ENCODE measurements around the gene CABLES1. TPM values are rescaled to one million over a fixed set of nuclear protein-coding genes. Genes with fewer than 3 reads are reported as not detected.

CABLES1 gene
- total and polyA plus RNA-seq, 2 of the 4 experiments (the other 2 are of a cell fraction): 4.7 to 5.7 TPM

DNA sequence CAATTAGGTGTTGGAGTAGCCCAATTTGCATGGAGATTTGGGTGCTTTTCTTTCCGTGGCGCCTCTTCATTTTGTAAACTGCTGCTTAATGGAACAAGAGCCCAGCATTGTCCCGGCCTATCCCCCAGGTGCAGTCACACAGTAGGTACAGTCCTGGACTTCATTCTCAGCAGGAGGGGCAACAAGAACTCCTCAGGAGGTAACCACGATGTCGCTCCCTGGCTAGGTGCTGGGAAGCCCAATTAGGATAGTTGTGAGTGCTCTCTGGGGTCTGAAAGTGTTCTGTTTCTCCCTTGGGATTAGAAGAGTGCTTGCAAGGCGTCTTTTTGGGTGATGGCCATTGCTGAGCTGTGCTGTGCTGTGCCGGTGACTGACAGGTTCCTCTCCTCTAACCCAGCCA is 53.8 kb downstream of the CABLES1 start:
- H3K4ac ChIP-seq (ENCODE audit: low read depth, low read length): no peak overlapping the region
- H2BK20ac ChIP-seq (ENCODE audit: low read depth, low read length): no peak overlapping the region
- H3K79me1 ChIP-seq (ENCODE audit: low read depth in 1 of 2, low read length in 2 of 2): peaks cover 18 to 73% of the 10 kb centered on the region in 2 experiments; a peak in 3 of 4 replicates
- H2BK120ac ChIP-seq (ENCODE audit: low read depth, low read length): no peak overlapping the region
- no peak overlapping the region for H3K14ac ChIP-seq (replicated peaks; ENCODE audit: low read depth, low read length)
- H2AFZ ChIP-seq (replicated peaks; ENCODE audit: low read length, poor library complexity): no peak overlapping the region
- H2BK15ac ChIP-seq (ENCODE audit: low read depth, low read length): no peak overlapping the region
- BruUV-seq (replicated peaks): no TSS peak
- DNase-seq (no peak), ATAC-seq (ENCODE audit: low read depth) (no peak)
- ChIA-PET POLR2A (ENCODE audit: unreplicated experiment) (no interaction called here), CTCF (no interaction called here)
- H3K36me3 ChIP-seq (ENCODE audit: control insufficient read depth, insufficient read depth, low read length): peaks cover 16% of the 10 kb centered on the region
- peaks cover 17% of the 10 kb centered on the region for H4K20me1 ChIP-seq (ENCODE audit: insufficient read depth, low read length)
- no peak overlapping the region for H3K56ac ChIP-seq (ENCODE audit: extremely low read depth, insufficient read depth, low read length)
- peaks cover 14% of the 10 kb centered on the region for H3K4me1 ChIP-seq (ENCODE audit: control insufficient read depth, insufficient read depth, low read length)
- no peak overlapping the region for H3K27ac ChIP-seq (ENCODE audit: insufficient read depth, low read length)
- H3K18ac ChIP-seq (ENCODE audit: low read depth, low read length): no peak overlapping the region
- intact Hi-C loops (cut with micrococcal nuclease): loop anchor here (10.0 kb wide), 1 partner anchor 76 kb away; no protein-coding TSS in a partner anchor
- no peak for TF ChIP-seq RAD21 (IDR thresholded peaks at IDR 0.05; ENCODE audit: low read length)
- TF ChIP-seq, protein P1, sequence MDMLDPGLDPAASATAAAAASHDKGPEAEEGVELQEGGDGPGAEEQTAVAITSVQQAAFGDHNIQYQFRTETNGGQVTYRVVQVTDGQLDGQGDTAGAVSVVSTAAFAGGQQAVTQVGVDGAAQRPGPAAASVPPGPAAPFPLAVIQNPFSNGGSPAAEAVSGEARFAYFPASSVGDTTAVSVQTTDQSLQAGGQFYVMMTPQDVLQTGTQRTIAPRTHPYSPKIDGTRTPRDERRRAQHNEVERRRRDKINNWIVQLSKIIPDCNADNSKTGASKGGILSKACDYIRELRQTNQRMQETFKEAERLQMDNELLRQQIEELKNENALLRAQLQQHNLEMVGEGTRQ (IDR thresholded peaks at IDR 0.05; ENCODE audit: low read depth, low read length): no peak
- no peak for TF ChIP-seq CEBPB (IDR thresholded peaks at IDR 0.05; ENCODE audit: low read depth, low read length)
- no peak for TF ChIP-seq BHLHE40 (IDR thresholded peaks at IDR 0.05; ENCODE audit: low read depth, low read length)
- no peak for TF ChIP-seq MXI1 (IDR thresholded peaks at IDR 0.05; ENCODE audit: borderline replicate concordance, low read depth, low read length)
- TF ChIP-seq NFE2L2 (IDR thresholded peaks at IDR 0.05; ENCODE audit: low read depth, low read length): no peak
- TF ChIP-seq MAFK (IDR thresholded peaks at IDR 0.05; ENCODE audit: low read depth, low read length): no peak
- no peak for TF ChIP-seq RCOR1 (IDR thresholded peaks at IDR 0.05; ENCODE audit: insufficient replicate concordance, low read length)
- TF ChIP-seq CHD1 (IDR thresholded peaks at IDR 0.05; ENCODE audit: low read depth, low read length): no peak
- TF ChIP-seq FOS (IDR thresholded peaks at IDR 0.05; ENCODE audit: low read depth, low read length): no peak
- TF ChIP-seq, protein P2, sequence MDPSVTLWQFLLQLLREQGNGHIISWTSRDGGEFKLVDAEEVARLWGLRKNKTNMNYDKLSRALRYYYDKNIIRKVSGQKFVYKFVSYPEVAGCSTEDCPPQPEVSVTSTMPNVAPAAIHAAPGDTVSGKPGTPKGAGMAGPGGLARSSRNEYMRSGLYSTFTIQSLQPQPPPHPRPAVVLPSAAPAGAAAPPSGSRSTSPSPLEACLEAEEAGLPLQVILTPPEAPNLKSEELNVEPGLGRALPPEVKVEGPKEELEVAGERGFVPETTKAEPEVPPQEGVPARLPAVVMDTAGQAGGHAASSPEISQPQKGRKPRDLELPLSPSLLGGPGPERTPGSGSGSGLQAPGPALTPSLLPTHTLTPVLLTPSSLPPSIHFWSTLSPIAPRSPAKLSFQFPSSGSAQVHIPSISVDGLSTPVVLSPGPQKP (IDR thresholded peaks at IDR 0.05; ENCODE audit: borderline replicate concordance, low read depth, low read length): no peak
- no peak for TF ChIP-seq POLR2A (IDR thresholded peaks at IDR 0.05; ENCODE audit: low read depth, low read length)
- TF ChIP-seq CTCF (conservative IDR thresholded peaks at IDR 0.05; ENCODE audit: low read depth, low read length): no peak
- TF ChIP-seq RFX5 (IDR thresholded peaks at IDR 0.05; ENCODE audit: low read depth, low read length): no peak
- TF ChIP-seq SMC3 (IDR thresholded peaks at IDR 0.05; ENCODE audit: low read depth, low read length): no peak
- TF ChIP-seq MAZ (IDR thresholded peaks at IDR 0.05; ENCODE audit: borderline replicate concordance, low read depth, low read length): no peak
- H3K27me3 ChIP-seq (ENCODE audit: control insufficient read depth, insufficient read depth, low read length): no peaks in the 10 kb centered on the region
- H3K9me3 ChIP-seq (ENCODE audit: control insufficient read depth, insufficient read depth, low read length): no peaks in the 10 kb centered on the region; the same call in 1 of the 2 replicates
- in situ Hi-C loops (cut with MboI; ENCODE audit: low sequenced_read_pairs): no loop called here
- H3K9me1 ChIP-seq (ENCODE audit: insufficient read depth, low read length): peaks cover 14% of the 10 kb centered on the region
- no peak overlapping the region for H3K4me2 ChIP-seq (ENCODE audit: low read depth, low read length)
- no peak overlapping the region for H3K9ac ChIP-seq (ENCODE audit: low read depth, low read length)
- H4K91ac ChIP-seq (ENCODE audit: insufficient read depth, low read depth, low read length): no peak overlapping the region
- H4K8ac ChIP-seq (ENCODE audit: low read depth in 2 of 2, low read length in 2 of 2): no peak overlapping the region
- no peak overlapping the region for H4K5ac ChIP-seq (ENCODE audit: low read depth, low read length)
- no peak overlapping the region for H2BK5ac ChIP-seq (ENCODE audit: low read depth, low read length, poor library complexity, severe bottlenecking)
- 100% methylated on average over 1 of the region's 7 CpGs; no CpG with 5 or more reads in 1 of the 2 experiments for WGBS, 2 experiments (ENCODE audit: extremely low coverage in 2 of 2, insufficient read length in 1 of 2)
- H3K23ac ChIP-seq (ENCODE audit: low read depth, low read length): no peak overlapping the region
- H2AK9ac ChIP-seq (replicated peaks; ENCODE audit: low read depth, low read length, poor library complexity): no peak overlapping the region
- no peak overlapping the region for H2AK5ac ChIP-seq (ENCODE audit: low read depth, low read length)
- dilution Hi-C loops (cut with HindIII; ENCODE audit: low sequenced_read_pairs, unreplicated experiment): no loop called here
- no peak overlapping the region for H3K4me3 ChIP-seq (ENCODE audit: insufficient read depth, low read depth, low read length)
